Glutamatergic neuron (in vitro differentiated cells): ENCODE data around the gene AK1. TPM values are rescaled to one million over a fixed set of nuclear protein-coding genes. Genes with fewer than 3 reads are reported as not detected.
"Not testable (repeated sequence)": the region's sequence is repeated elsewhere in the genome, so short reads cannot be mapped to it uniquely, and the experiment has no call there.

ENCODE experiments used
- DNase-seq: peaks from one replicate; pipeline ENCODE4 v3.0.0; 2022
- H3K27ac Mint-ChIP-seq: one replicate; pipeline ENCODE4 v1.8.0; 2020; ENCODE audit warnings: mild to moderate bottlenecking, mixed read lengths, inconsistent platforms; ENCODE audit not compliant: unreplicated experiment
- H3K27me3 Mint-ChIP-seq: one replicate; pipeline ENCODE4 v1.8.0; 2020; ENCODE audit warnings: mild to moderate bottlenecking, moderate library complexity, mixed read lengths, inconsistent platforms; ENCODE audit not compliant: unreplicated experiment
- H3K36me3 Mint-ChIP-seq: one replicate; pipeline ENCODE4 v1.8.0; 2020; ENCODE audit warnings: mild to moderate bottlenecking, mixed read lengths, inconsistent platforms; ENCODE audit not compliant: unreplicated experiment
- H3K4me1 Mint-ChIP-seq: one replicate; pipeline ENCODE4 v1.8.0; 2020; ENCODE audit warnings: mild to moderate bottlenecking, low read depth, mixed read lengths, inconsistent platforms; ENCODE audit not compliant: unreplicated experiment
- H3K4me3 Mint-ChIP-seq: one replicate; pipeline ENCODE4 v1.8.0; 2020; ENCODE audit warnings: mild to moderate bottlenecking, mixed read lengths, inconsistent platforms; ENCODE audit not compliant: unreplicated experiment
- H3K9me3 Mint-ChIP-seq: one replicate; pipeline ENCODE4 v1.8.0; 2020; ENCODE audit warnings: mild to moderate bottlenecking, moderate library complexity, mixed read lengths, inconsistent platforms; ENCODE audit not compliant: unreplicated experiment
- CTCF ChIP-seq: fragments of 200-600 bp; sonication (generic); IDR thresholded peaks from one replicate; pipeline ENCODE4 v1.5.0; 2021; ENCODE audit not compliant: partially characterized antibody, unreplicated experiment
- total RNA-seq: library from RNA; stranded (reverse); fragmentation: NEBNext Ultra II Directional; extraction: Animal tissue kit (Norgen Biotek cat#: 25700); gene quantifications from one replicate; pipeline ENCODE4 v1.2.1, GENCODE V29; 2021; ENCODE audit not compliant: unreplicated experiment

AK1 gene
- total RNA-seq, 1 donor from 2014 or later = 121 TPM

- Mint-ChIP-seq H3K9me3 (peaks cover 6% of the 10 kb centered on the region), H3K4me1 (no peaks in the 10 kb centered on the region), H3K4me3 (no peak overlapping the region), H3K27ac (no peak overlapping the region), H3K27me3 (peaks cover 3% of the 10 kb centered on the region), H3K36me3 (peaks cover 15% of the 10 kb centered on the region)
- DNase-seq = no peak
- no peak for TF ChIP-seq CTCF
These were observed 29.4 kb downstream of the AK1 start for GRCh38 chr9:127847833-127848755.

DNA sequence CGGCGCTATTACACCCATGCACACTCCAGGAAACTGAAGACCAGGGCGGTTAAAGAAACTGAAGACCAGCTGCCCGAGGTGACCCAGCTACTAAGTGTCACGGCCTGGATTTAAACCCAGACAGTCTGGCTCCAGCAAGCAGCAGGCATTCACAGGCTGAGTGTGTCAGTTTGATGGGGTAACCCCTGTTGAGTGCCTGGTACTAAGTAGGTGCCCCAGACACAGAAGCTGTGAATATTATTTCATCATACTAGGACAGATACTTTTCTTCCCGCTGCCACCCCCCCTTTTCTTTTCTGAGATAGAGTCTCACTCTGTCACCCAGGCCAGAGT is 30.3 kb downstream of the AK1 start:
- H3K4me1 Mint-ChIP-seq = no peaks in the 10 kb centered on the region

GRCh38 chr9:127846443-127847177 is 30.9 kb downstream of the AK1 start:
- Mint-ChIP-seq H3K4me3 (no peak overlapping the region), H3K4me1 (no peaks in the 10 kb centered on the region), H3K27me3 (peaks cover 3% of the 10 kb centered on the region), H3K27ac (no peak overlapping the region), H3K36me3 (peaks cover 15% of the 10 kb centered on the region), H3K9me3 (peaks cover 6% of the 10 kb centered on the region)
- DNase-seq = no peak
- no peak for TF ChIP-seq CTCF

More for the DNA sequence above, 30.3 kb downstream of the AK1 start:
- Mint-ChIP-seq H3K27ac (no peak overlapping the region), H3K36me3 (peaks cover 15% of the 10 kb centered on the region), H3K4me3 (no peak overlapping the region), H3K27me3 (peaks cover 3% of the 10 kb centered on the region), H3K9me3 (peaks cover 6% of the 10 kb centered on the region)
- DNase-seq = no peak
- TF ChIP-seq CTCF = no peak

DNA sequence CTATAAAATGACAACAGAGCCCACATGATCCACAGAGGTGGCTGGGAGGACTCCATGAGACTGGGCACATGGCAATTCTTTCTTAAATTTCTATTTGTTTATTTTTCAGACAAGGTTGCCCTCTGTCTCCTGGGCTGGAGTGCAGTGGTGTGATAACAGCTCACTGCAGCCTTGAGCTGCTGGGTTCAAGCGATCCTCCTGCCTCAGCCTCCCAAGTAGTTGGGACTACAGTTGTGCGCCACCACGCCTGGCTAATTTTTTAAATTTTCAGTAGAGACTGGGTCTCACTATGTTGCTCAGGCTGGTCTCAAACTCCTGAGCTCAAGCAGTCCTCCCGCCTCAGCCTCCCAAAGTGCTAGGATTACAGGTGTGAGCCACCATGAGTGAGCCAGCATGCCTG is 31.9 kb downstream of the AK1 start:
- not testable (repeated sequence) for H3K27ac Mint-ChIP-seq, DNase-seq, H3K4me1 Mint-ChIP-seq, H3K9me3 Mint-ChIP-seq, H3K27me3 Mint-ChIP-seq, H3K4me3 Mint-ChIP-seq
- H3K36me3 Mint-ChIP-seq = peaks cover 15% of the 10 kb centered on the region

- H3K27ac Mint-ChIP-seq = no peak overlapping the region
- no peaks in the 10 kb centered on the region for H3K4me1 Mint-ChIP-seq
- peaks cover 6% of the 10 kb centered on the region for H3K9me3 Mint-ChIP-seq
- no peak for TF ChIP-seq CTCF
- peaks cover 15% of the 10 kb centered on the region for H3K36me3 Mint-ChIP-seq
- no peak overlapping the region for H3K4me3 Mint-ChIP-seq
- no peak for DNase-seq
- H3K27me3 Mint-ChIP-seq = peaks cover 3% of the 10 kb centered on the region
These were observed 32.6 kb downstream of the AK1 start for GRCh38 chr9:127844821-127845359.
